Epithelial cell of prostate (primary cell): ENCODE results near the gene HOXA11.
A peak's percentile ranks its signal among the peaks of the same experiment; 100 is the strongest.

Source experiments
- DNase-seq: peaks from one replicate; pipeline ENCODE4 v3.0.0-alpha.2; 2011; ENCODE audit warnings: low read depth, low spot score
- H3K27ac ChIP-seq: fragments of 450-650 bp; 2 replicates; pipeline ENCODE4 v1.5.1; 2017; ENCODE audit warnings: mild to moderate bottlenecking

The HOXA11 gene

GRCh38 chr7:27172315-27172774 lies 12.7 kb downstream of the HOXA11 start:
- DNase-seq = no peak
- H3K27ac ChIP-seq = peak overlapping the region; percentile 93

- DNase-seq = no peak
- H3K27ac ChIP-seq = peak overlapping the region; percentile 93
Observed at GRCh38 chr7:27171637-27172314, 13.3 kb downstream of the HOXA11 start.

- no peak for DNase-seq
- peak overlapping the region; percentile 93 for H3K27ac ChIP-seq
Observed at GRCh38 chr7:27171325-27171636, 13.8 kb downstream of the HOXA11 start.

- H3K27ac ChIP-seq = peak overlapping the region; percentile 93
- DNase-seq = no peak
Observed at GRCh38 chr7:27170426-27171324, 14.4 kb downstream of the HOXA11 start.

GRCh38 chr7:27169658-27170425 lies 15.2 kb downstream of the HOXA11 start:
- H3K27ac ChIP-seq = peak overlapping the region; percentile 93
- no peak for DNase-seq

GRCh38 chr7:27168265-27168947 lies 16.6 kb downstream of the HOXA11 start:
- peak overlapping the region; percentile 93 for H3K27ac ChIP-seq
- no peak for DNase-seq

GRCh38 chr7:27167916-27168264 lies 17.1 kb downstream of the HOXA11 start:
- peak overlapping the region; percentile 93 for H3K27ac ChIP-seq
- DNase-seq = no peak

GRCh38 chr7:27166531-27167505 lies 18.2 kb downstream of the HOXA11 start:
- H3K27ac ChIP-seq = peak overlapping the region; percentile 93
- DNase-seq = no peak

- H3K27ac ChIP-seq = peak overlapping the region; percentile 93
- no peak for DNase-seq
Observed at GRCh38 chr7:27165996-27166530, 19.0 kb downstream of the HOXA11 start.

- H3K27ac ChIP-seq = peak within 1 kb of the TSS; percentile 93
- DNase-seq = peak; percentile 95
Observed at GRCh38 chr7:27165089-27165995, 19.7 kb downstream of the HOXA11 start, which contains the start of gene HOXA9. Gene HOXA9, minus strand, starts transcription at chr7:27165537. Its CDS starts 80 bp downstream, at chr7:27165457.

- H3K27ac ChIP-seq = peak overlapping the region; percentile 93
- no peak for DNase-seq
Observed at GRCh38 chr7:27164367-27165088, 20.5 kb downstream of the HOXA11 start.

GRCh38 chr7:27164045-27164366 lies 21.0 kb downstream of the HOXA11 start:
- DNase-seq = no peak
- peak overlapping the region; percentile 93 for H3K27ac ChIP-seq

- H3K27ac ChIP-seq = peak overlapping the region; percentile 93
Observed at GRCh38 chr7:27163288-27164044, 21.6 kb downstream of the HOXA11 start.

GRCh38 chr7:27162561-27163287 lies 22.3 kb downstream of the HOXA11 start:
- H3K27ac ChIP-seq = peak overlapping the region; percentile 93

More at GRCh38 chr7:27163288-27164044, 21.6 kb downstream of the HOXA11 start:
- no peak for DNase-seq

GRCh38 chr7:27161721-27162560 lies 23.1 kb downstream of the HOXA11 start:
- peak overlapping the region; percentile 93 for H3K27ac ChIP-seq
- no peak for DNase-seq

More at GRCh38 chr7:27162561-27163287, 22.3 kb downstream of the HOXA11 start:
- DNase-seq = no peak
